Lower leg skin (tissue), 3 donors: ENCODE measurements around the gene LRFN2.

Experiments used
- CTCF ChIP-seq, 3 donors: fragments of 450-650 bp; IDR thresholded peaks; one replicate each; pipeline ENCODE4 v1.5.1; 2016; ENCODE audit warnings: antibody characterized with exemption in 3 of 3, mild to moderate bottlenecking in 3 of 3, moderate library complexity in 2 of 3
- POLR2A ChIP-seq, 2 donors: fragments of 450-650 bp; IDR thresholded peaks; one replicate each; pipeline ENCODE4 v1.6.1; 2016 to 2017; ENCODE audit warnings: antibody characterized with exemption in 2 of 2, mild to moderate bottlenecking in 1 of 2, moderate library complexity in 1 of 2

- TF ChIP-seq CTCF (IDR thresholded peaks at IDR 0.05) (no peak), POLR2A (IDR thresholded peaks at IDR 0.05) (no peak)
Observed at GRCh38 chr6:40586369-40587201, 579 bp downstream of the LRFN2 start.
